Keratinocyte (primary cell): ENCODE measurements around the gene TOR4A. TPM values are rescaled to one million over a fixed set of nuclear protein-coding genes. Genes with fewer than 3 reads are reported as not detected.

Experiments used
- DNase-seq: peaks from one replicate; pipeline ENCODE4 v3.0.0-alpha.2; 2011; ENCODE audit warnings: low read depth, missing footprints, low spot score
- FAIRE-seq: peaks from 2 replicates; lab custom pipeline; 2011; peaks lifted over from hg19 to GRCh38; lab: Jason Lieb, UNC
- H2AFZ ChIP-seq: 2 replicates; pipeline ENCODE4 v1.6.0; 2012; ENCODE audit warnings: low read length, control low read depth, inconsistent platforms; ENCODE audit not compliant: control insufficient read depth
- H3K27ac ChIP-seq: 2 replicates; pipeline ENCODE4 v1.5.1; 2011; ENCODE audit warnings: low read length; ENCODE audit not compliant: control insufficient read depth, insufficient read depth
- H3K27me3 ChIP-seq: 3 replicates; pipeline ENCODE4 v1.6.0; 2011; ENCODE audit warnings: low read length; ENCODE audit not compliant: control insufficient read depth, insufficient read depth; ENCODE audit errors: extremely low read depth
- H3K36me3 ChIP-seq, 2 experiments: 2 replicates in 1 of 2; 3 replicates in 1 of 2; pipeline ENCODE4 v1.5.1; 2011; ENCODE audit warnings: low read length in 2 of 2, mild to moderate bottlenecking in 1 of 2; ENCODE audit not compliant: control insufficient read depth in 2 of 2, insufficient read depth in 2 of 2; ENCODE audit errors: extremely low read depth in 1 of 2
- H3K4me1 ChIP-seq: 3 replicates; pipeline ENCODE4 v1.5.1; 2011; ENCODE audit warnings: low read length; ENCODE audit not compliant: control insufficient read depth, insufficient read depth; ENCODE audit errors: extremely low read depth
- H3K4me2 ChIP-seq: 3 replicates; pipeline ENCODE4 v1.6.0; 2011; ENCODE audit warnings: low read depth, low read length; ENCODE audit not compliant: control insufficient read depth, insufficient read depth; ENCODE audit errors: extremely low read depth
- H3K4me3 ChIP-seq, 3 experiments: fragments of 200-600 bp in 1 of 3; sonication (generic) in 1 of 3; 2 replicates in 2 of 3; 3 replicates in 1 of 3; pipeline ENCODE4 v1.5.1; 2011 to 2016; ENCODE audit warnings: low read length in 3 of 3, mild to moderate bottlenecking in 3 of 3, control low read depth in 2 of 3, inconsistent platforms in 1 of 3, low read depth in 1 of 3, mixed read lengths in 1 of 3, mixed run types in 1 of 3, moderate library complexity in 1 of 3; ENCODE audit not compliant: control insufficient read depth in 2 of 3, insufficient read depth in 2 of 3; ENCODE audit errors: extremely low read depth in 1 of 3
- H3K79me2 ChIP-seq: 2 replicates; pipeline ENCODE4 v1.6.0; 2012; ENCODE audit warnings: low read length; ENCODE audit not compliant: control insufficient read depth, insufficient read depth
- H3K9ac ChIP-seq: 3 replicates; pipeline ENCODE4 v1.6.0; 2011; ENCODE audit warnings: low read length; ENCODE audit not compliant: control insufficient read depth, insufficient read depth; ENCODE audit errors: extremely low read depth
- H3K9me1 ChIP-seq: 3 replicates; pipeline ENCODE4 v1.6.0; 2011; ENCODE audit warnings: low read length; ENCODE audit not compliant: control insufficient read depth, insufficient read depth; ENCODE audit errors: extremely low read depth
- H3K9me3 ChIP-seq: 2 replicates; pipeline ENCODE4 v1.5.1; 2012; ENCODE audit warnings: low read depth, low read length; ENCODE audit not compliant: control insufficient read depth
- H4K20me1 ChIP-seq: 3 replicates; pipeline ENCODE4 v1.6.0; 2011; ENCODE audit warnings: low read length; ENCODE audit not compliant: control insufficient read depth, insufficient read depth; ENCODE audit errors: extremely low read depth
- EZH2 ChIP-seq: IDR thresholded peaks from one replicate; pipeline ENCODE4 v1.6.1; 2012; ENCODE audit warnings: inconsistent platforms, mild to moderate bottlenecking, low read length, moderate library complexity
- dilution Hi-C: fragments of 300-500 bp; cut with MboI; formaldehyde crosslinking; loops from one replicate; pipeline ENCODE4 v1.7.0; 2020; ENCODE audit warnings: low sequenced_read_pairs; ENCODE audit not compliant: extremely low pct_ligation_motif_present
- polyA plus RNA-seq, 5 experiments: library from polyadenylated mRNA; depleted of rRNA in 3 of 5; stranded (reverse) in 3 of 5; stranded (forward) in 1 of 5; unstranded in 1 of 5; fragments of >200 nt; gene quantifications; 1 replicate in 1 of 5; 2 replicates in 3 of 5; 3 replicates in 1 of 5; pipeline versions ENCODE4 v1.2.1 to v1.2.3, GENCODE V29; 2011 to 2012; ENCODE audit warnings: missing spikeins in 2 of 5, low read depth in 1 of 5, low replicate concordance in 1 of 5
- TF ChIP-seq, protein P1 (sequence below), 3 experiments: IDR thresholded peaks in 1 of 3; conservative IDR thresholded peaks in 1 of 3; optimal IDR thresholded peaks in 1 of 3; 2 replicates in 2 of 3; 3 replicates in 1 of 3; pipeline versions ENCODE3 to v1.5.1; 2011; ENCODE audit warnings: low read length in 3 of 3, mild to moderate bottlenecking in 3 of 3, moderate library complexity in 2 of 3, control low read depth in 1 of 3, inconsistent platforms in 1 of 3; ENCODE audit not compliant: insufficient read depth in 2 of 3; ENCODE audit errors: extremely low read depth in 1 of 3

The TOR4A gene
- polyA plus RNA-seq, 1 donor (not counting 4 experiments of a cell fraction or from before 2014, with no cell fraction given): 5.8 TPM

DNA sequence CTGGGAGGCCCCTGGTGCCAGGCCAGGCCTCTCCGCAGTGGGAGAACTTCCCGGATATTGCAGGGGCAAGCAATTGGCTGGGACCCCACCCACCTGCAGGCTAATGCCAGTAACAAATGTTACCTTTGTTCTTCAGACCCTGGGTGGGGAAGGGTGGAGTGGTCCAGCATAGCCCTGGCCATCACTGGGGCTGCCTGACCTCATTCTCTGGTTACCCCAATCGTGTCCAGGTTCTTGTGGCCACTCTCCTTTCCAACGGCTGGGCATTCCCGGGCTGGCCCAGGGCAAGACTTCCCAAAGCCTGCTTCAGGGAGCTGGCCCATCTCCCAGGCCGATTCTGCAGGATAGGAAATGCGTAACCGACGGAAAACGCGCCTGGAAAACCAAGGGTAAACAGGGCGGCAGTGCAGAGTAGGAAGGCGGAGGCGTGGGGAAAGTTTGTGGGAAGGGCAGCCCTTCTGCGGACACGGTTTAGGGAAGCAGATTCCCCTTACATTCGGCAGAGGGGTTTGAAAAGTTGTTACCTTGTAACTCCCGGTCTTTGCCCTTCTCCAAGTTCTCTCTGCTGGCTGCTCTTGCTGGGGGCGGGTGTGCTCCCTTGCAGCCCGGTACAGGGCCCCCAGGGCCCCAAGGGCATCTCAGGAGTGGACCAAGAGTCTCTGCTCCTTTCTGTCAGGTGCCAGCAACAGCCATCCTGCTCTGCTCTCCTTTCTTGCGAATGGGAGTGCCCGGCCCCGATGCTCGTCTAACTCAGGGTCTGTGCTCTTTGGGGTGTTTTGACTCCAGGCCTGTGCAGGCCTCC lies 21.1 kb downstream of the TOR4A start:
- no peak overlapping the region for H2AFZ ChIP-seq
- H3K9me3 ChIP-seq: no peaks in the 10 kb centered on the region
- DNase-seq (no peak), FAIRE-seq (no peak)
- peaks cover 18% of the 10 kb centered on the region for H3K4me1 ChIP-seq
- TF ChIP-seq, protein P1, sequence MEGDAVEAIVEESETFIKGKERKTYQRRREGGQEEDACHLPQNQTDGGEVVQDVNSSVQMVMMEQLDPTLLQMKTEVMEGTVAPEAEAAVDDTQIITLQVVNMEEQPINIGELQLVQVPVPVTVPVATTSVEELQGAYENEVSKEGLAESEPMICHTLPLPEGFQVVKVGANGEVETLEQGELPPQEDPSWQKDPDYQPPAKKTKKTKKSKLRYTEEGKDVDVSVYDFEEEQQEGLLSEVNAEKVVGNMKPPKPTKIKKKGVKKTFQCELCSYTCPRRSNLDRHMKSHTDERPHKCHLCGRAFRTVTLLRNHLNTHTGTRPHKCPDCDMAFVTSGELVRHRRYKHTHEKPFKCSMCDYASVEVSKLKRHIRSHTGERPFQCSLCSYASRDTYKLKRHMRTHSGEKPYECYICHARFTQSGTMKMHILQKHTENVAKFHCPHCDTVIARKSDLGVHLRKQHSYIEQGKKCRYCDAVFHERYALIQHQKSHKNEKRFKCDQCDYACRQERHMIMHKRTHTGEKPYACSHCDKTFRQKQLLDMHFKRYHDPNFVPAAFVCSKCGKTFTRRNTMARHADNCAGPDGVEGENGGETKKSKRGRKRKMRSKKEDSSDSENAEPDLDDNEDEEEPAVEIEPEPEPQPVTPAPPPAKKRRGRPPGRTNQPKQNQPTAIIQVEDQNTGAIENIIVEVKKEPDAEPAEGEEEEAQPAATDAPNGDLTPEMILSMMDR (optimal IDR thresholded peaks at IDR 0.05 in 1 of 3, IDR thresholded peaks at IDR 0.05 in 1 of 3, conservative IDR thresholded peaks at IDR 0.05 in 1 of 3; ENCODE audit: extremely low read depth in 1 of 3, insufficient read depth in 2 of 3, low read length in 3 of 3): no peak
- no peak for TF ChIP-seq EZH2
- H3K27me3 ChIP-seq: peaks cover 21% of the 10 kb centered on the region
- no peak overlapping the region for H3K4me2 ChIP-seq
- no peak overlapping the region for H3K4me3 ChIP-seq
- H3K36me3 ChIP-seq: no peaks in the 10 kb centered on the region
- H4K20me1 ChIP-seq: no peaks in the 10 kb centered on the region
- dilution Hi-C loops: no loop called here
- H3K9ac ChIP-seq: no peak overlapping the region
- no peak overlapping the region for H3K27ac ChIP-seq
- H3K9me1 ChIP-seq: no peaks in the 10 kb centered on the region
- no peaks in the 10 kb centered on the region for H3K79me2 ChIP-seq

DNA sequence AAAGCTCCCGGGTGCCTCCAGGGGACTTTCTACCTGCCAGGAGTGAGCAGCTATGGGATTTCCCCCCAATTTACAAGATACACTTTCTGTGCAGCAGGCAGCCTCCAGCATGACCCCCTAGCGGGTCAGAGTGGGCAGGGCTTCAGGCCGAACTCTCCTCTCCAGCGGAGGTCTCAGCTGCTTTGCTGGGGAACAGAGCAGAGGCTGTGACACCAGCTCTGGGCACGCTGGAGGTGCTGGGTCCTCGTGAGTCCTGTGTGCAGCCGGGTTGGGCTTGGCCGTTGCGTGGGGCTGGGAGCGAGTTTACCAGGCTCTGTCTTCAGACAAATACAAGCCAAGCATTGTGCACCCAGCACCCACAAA lies 21.7 kb downstream of the TOR4A start:
- H3K9me3 ChIP-seq: no peaks in the 10 kb centered on the region
- no peak for DNase-seq
- no peaks in the 10 kb centered on the region for H3K79me2 ChIP-seq
- H3K36me3 ChIP-seq: no peaks in the 10 kb centered on the region
- H2AFZ ChIP-seq: no peak overlapping the region
- H3K27ac ChIP-seq: no peak overlapping the region
- dilution Hi-C loops: no loop called here
- no peak overlapping the region for H3K4me3 ChIP-seq
- H3K27me3 ChIP-seq: peaks cover 17% of the 10 kb centered on the region
- H3K4me2 ChIP-seq: no peak overlapping the region
- TF ChIP-seq EZH2: no peak
- TF ChIP-seq, protein P1 (optimal IDR thresholded peaks at IDR 0.05 in 1 of 3, IDR thresholded peaks at IDR 0.05 in 1 of 3, conservative IDR thresholded peaks at IDR 0.05 in 1 of 3; ENCODE audit: extremely low read depth in 1 of 3, insufficient read depth in 2 of 3, low read length in 3 of 3): no peak
- FAIRE-seq: no peak
- H3K9ac ChIP-seq: no peak overlapping the region
- no peaks in the 10 kb centered on the region for H3K9me1 ChIP-seq
- H4K20me1 ChIP-seq: no peaks in the 10 kb centered on the region
- H3K4me1 ChIP-seq: peaks cover 19% of the 10 kb centered on the region
